ENCODE measurements around the gene SPEM2.

SPEM2 gene

GRCh38 chr17:7406235-7406825 is 19.1 kb upstream of the SPEM2 start:
- H3K4me3 ChIP-seq (ENCODE audit: low read depth, low read length), result no peak overlapping the region
- H3K9me3 ChIP-seq, result no peaks in the 10 kb centered on the region
- no peaks in the 10 kb centered on the region for H3K4me1 ChIP-seq
- TF ChIP-seq CTCF (IDR thresholded peaks at IDR 0.05; ENCODE audit: low read depth, low read length), result no peak
- H3K36me3 ChIP-seq, result no peaks in the 10 kb centered on the region
- DNase-seq, result no peak
- H3K27me3 ChIP-seq, result no peaks in the 10 kb centered on the region

- H3K4me3 ChIP-seq (ENCODE audit: low read depth, low read length), result no peak overlapping the region
- H3K9me3 ChIP-seq, result no peaks in the 10 kb centered on the region
- no peak for DNase-seq
- no peaks in the 10 kb centered on the region for H3K36me3 ChIP-seq
- no peaks in the 10 kb centered on the region for H3K27me3 ChIP-seq
- no peak for TF ChIP-seq CTCF (IDR thresholded peaks at IDR 0.05; ENCODE audit: low read depth, low read length)
- no peaks in the 10 kb centered on the region for H3K4me1 ChIP-seq
Observed at GRCh38 chr17:7407082-7407481, 18.3 kb upstream of the SPEM2 start.

- no peak for DNase-seq
- no peaks in the 10 kb centered on the region for H3K36me3 ChIP-seq
- H3K27me3 ChIP-seq, result no peaks in the 10 kb centered on the region
- no peak within 1 kb of the TSS for H3K4me3 ChIP-seq (ENCODE audit: low read depth, low read length)
- TF ChIP-seq CTCF (IDR thresholded peaks at IDR 0.05; ENCODE audit: low read depth, low read length), result no peak
- H3K9me3 ChIP-seq, result no peaks in the 10 kb centered on the region
- no peaks in the 10 kb centered on the region for H3K4me1 ChIP-seq
Observed at GRCh38 chr17:7407485-7408251, 17.7 kb upstream of the SPEM2 start, which contains the start of gene NLGN2. Gene NLGN2, plus strand, starts transcription at chr17:7407845. Its CDS starts 411 bp downstream, at chr17:7408256.

GRCh38 chr17:7408252-7408727 is 17.1 kb upstream of the SPEM2 start:
- DNase-seq, result no peak
- Histone ChIP-seq H3K36me3 (no peaks in the 10 kb centered on the region), H3K4me3 (ENCODE audit: low read depth, low read length) (no peak overlapping the region), H3K27me3 (no peaks in the 10 kb centered on the region), H3K4me1 (no peaks in the 10 kb centered on the region), H3K9me3 (no peaks in the 10 kb centered on the region)
- no peak for TF ChIP-seq CTCF (IDR thresholded peaks at IDR 0.05; ENCODE audit: low read depth, low read length)

- DNase-seq, result no peak
- no peaks in the 10 kb centered on the region for H3K9me3 ChIP-seq
- no peaks in the 10 kb centered on the region for H3K27me3 ChIP-seq
- no peak for TF ChIP-seq CTCF (IDR thresholded peaks at IDR 0.05; ENCODE audit: low read depth, low read length)
- H3K4me1 ChIP-seq, result no peaks in the 10 kb centered on the region
- no peak overlapping the region for H3K4me3 ChIP-seq (ENCODE audit: low read depth, low read length)
- no peaks in the 10 kb centered on the region for H3K36me3 ChIP-seq
Observed at GRCh38 chr17:7408863-7409262, 16.6 kb upstream of the SPEM2 start.

- no peak for DNase-seq
Observed at GRCh38 chr17:7409716-7410115, 15.7 kb upstream of the SPEM2 start.

More at GRCh38 chr17:7409716-7410115, 15.7 kb upstream of the SPEM2 start:
- Histone ChIP-seq H3K27me3 (no peaks in the 10 kb centered on the region), H3K36me3 (no peaks in the 10 kb centered on the region), H3K4me1 (no peaks in the 10 kb centered on the region), H3K9me3 (no peaks in the 10 kb centered on the region), H3K4me3 (ENCODE audit: low read depth, low read length) (no peak overlapping the region)
- TF ChIP-seq CTCF (IDR thresholded peaks at IDR 0.05; ENCODE audit: low read depth, low read length), result no peak
